ENCODE results near the gene GAD1.

Gene GAD1

GRCh38 chr2:170882758-170883157 lies 66.1 kb downstream of the GAD1 start:
- no peak for FAIRE-seq
- no peak for TF ChIP-seq CTCF (IDR thresholded peaks at IDR 0.05; ENCODE audit: insufficient read depth, missing control alignments)
- DNase-seq (ENCODE audit: insufficient read length, low spot score): no peak

DNA sequence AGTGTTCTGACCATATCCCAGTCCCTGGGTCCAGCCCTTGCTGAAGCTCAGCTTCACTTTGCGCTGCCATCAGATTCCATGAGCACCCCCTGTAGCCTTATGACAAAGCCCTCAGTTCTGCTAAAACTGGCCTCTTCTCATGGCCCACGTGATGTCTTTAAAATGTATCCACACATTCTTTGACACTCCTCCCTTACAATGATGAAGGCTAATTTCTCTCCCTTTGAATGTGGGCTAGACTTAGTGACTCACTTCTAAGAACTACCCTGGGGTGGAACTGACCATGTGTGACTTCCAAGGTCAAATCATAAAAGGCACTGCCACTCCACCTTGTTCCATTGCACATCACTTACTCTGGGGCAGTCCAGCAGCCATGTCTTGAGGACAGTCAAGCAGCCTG lies 67.0 kb downstream of the GAD1 start:
- TF ChIP-seq CTCF (IDR thresholded peaks at IDR 0.05; ENCODE audit: insufficient read depth, missing control alignments): no peak
- DNase-seq (ENCODE audit: insufficient read length, low spot score) (no peak), FAIRE-seq (no peak)

DNA sequence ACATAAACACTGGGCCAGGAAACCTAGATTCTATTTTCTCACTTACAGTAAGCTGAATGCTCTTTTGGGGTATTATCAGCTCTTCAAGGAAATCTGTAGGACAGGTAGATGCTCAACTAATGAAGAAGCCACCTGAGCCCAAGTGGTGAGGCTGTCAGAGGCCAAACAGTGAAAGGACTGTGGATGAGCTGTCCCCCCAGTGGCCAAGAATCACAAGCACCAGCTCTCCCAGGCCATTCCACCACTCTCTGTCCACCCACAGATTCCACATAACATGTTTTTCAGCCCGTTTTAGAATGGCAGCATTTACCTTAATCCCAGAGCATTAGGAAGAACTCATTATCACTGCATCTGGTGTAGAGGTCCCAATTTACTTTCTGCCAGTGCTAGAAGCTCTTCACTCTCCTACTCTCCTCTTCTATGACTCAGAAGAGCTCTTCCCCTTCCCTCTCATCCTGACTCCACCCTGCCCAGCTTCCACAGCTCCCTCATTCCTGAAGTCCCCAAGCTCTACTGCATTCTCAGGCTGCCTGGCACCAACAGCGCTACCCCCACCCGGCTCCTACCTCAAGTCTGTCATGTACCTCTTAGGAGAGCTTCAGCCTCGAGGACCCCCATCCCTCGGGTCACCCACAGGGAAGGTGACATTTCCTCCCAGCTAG lies 68.6 kb downstream of the GAD1 start:
- DNase-seq (ENCODE audit: insufficient read length, low spot score) (no peak), FAIRE-seq (no peak)
- TF ChIP-seq CTCF (IDR thresholded peaks at IDR 0.05; ENCODE audit: insufficient read depth, missing control alignments): no peak

- DNase-seq (ENCODE audit: insufficient read length, low spot score): no peak
- no peak for FAIRE-seq
- no peak for TF ChIP-seq CTCF (IDR thresholded peaks at IDR 0.05; ENCODE audit: insufficient read depth, missing control alignments)
Measured at GRCh38 chr2:170886386-170886785, 69.7 kb downstream of the GAD1 start.

GRCh38 chr2:170887496-170887895 lies 70.8 kb downstream of the GAD1 start:
- FAIRE-seq: no peak
- no peak for TF ChIP-seq CTCF (IDR thresholded peaks at IDR 0.05; ENCODE audit: insufficient read depth, missing control alignments)

DNA sequence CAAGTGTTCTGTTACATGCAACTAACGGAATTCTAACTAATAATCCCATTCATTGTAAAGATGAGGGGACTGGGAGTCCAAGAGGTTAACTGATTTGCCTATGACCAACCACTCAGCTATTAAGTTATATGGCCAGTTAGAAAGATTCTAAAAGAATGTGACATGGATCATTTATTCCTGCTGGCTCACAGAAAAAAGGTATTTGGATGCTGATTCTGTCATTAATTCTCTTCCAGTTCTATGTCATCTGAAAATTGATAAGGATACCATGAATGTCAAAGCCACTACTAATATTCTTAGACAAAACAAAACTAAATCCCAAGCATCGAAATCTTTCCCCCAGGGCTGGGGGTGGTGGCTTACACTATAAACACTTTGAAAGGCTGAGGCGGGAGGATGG lies 71.2 kb downstream of the GAD1 start:
- DNase-seq (ENCODE audit: insufficient read length, low spot score) (no peak), FAIRE-seq (no peak)
- no peak for TF ChIP-seq CTCF (IDR thresholded peaks at IDR 0.05; ENCODE audit: insufficient read depth, missing control alignments)

More at GRCh38 chr2:170887496-170887895, 70.8 kb downstream of the GAD1 start:
- no peak for DNase-seq (ENCODE audit: insufficient read length, low spot score)

- no peak for FAIRE-seq
- DNase-seq (ENCODE audit: insufficient read length, low spot score): no peak
- TF ChIP-seq CTCF (IDR thresholded peaks at IDR 0.05; ENCODE audit: insufficient read depth, missing control alignments): no peak
Measured at GRCh38 chr2:170891893-170892292, 75.2 kb downstream of the GAD1 start.
